Measurements from ENCODE around the gene SRGN.

SRGN gene

DNA sequence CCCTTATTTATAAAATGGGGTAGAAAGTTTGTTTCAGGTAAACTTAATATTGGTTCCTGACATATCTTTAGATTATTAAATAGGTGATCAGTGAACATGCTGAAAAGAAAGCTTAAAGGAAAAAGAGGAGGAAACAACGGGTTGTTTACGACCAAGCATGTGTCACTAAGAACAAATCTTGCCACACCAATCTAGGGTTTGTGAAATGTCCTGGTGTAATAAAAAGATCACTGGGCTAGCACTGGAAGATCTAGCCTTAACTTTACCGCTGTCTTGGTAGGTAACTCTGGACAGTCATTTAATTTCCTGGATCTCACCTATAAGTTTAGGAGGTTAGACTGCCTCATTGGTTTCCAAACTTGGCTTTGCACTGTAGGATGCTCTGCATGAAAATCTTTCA, 55.1 kb downstream of the SRGN start:
- Histone ChIP-seq H3K36me3 (ENCODE audit: control insufficient read depth in 1 of 2, insufficient read depth in 2 of 2, low read length in 2 of 2) (no peaks in the 10 kb centered on the region), H3K27ac (ENCODE audit: low read depth, low read length) (no peak overlapping the region), H3K4me2 (ENCODE audit: low read length) (no peak overlapping the region), H4K91ac (ENCODE audit: low read depth, low read length) (no peak overlapping the region), H3K18ac (ENCODE audit: low read length) (no peak overlapping the region), H3K9me3 (ENCODE audit: insufficient read depth, low read depth, low read length) (no peaks in the 10 kb centered on the region), H2BK5ac (ENCODE audit: low read depth, low read length, poor library complexity) (no peak overlapping the region), H4K8ac (ENCODE audit: low read depth, low read length) (no peak overlapping the region), H3K4me3 (ENCODE audit: low read depth, low read length) (no peak overlapping the region), H2AK5ac (ENCODE audit: low read length) (no peak overlapping the region), H2BK12ac (ENCODE audit: low read length) (no peak overlapping the region), H3K14ac (ENCODE audit: low read length) (no peak overlapping the region), H3K4me1 (ENCODE audit: control insufficient read depth in 1 of 2, insufficient read depth in 2 of 2, low read length in 2 of 2) (no peaks in the 10 kb centered on the region), H3K4ac (ENCODE audit: low read depth, low read length) (no peak overlapping the region), H4K12ac (ENCODE audit: low read depth, low read length) (no peak overlapping the region), H3K79me2 (ENCODE audit: control insufficient read depth, insufficient read depth, low read length, poor library complexity) (no peaks in the 10 kb centered on the region), H3K27me3 (ENCODE audit: insufficient read depth, low read length) (no peaks in the 10 kb centered on the region), H3K9ac (ENCODE audit: low read length) (no peak overlapping the region), H3K23ac (ENCODE audit: low read length) (no peak overlapping the region), H3K79me1 (ENCODE audit: low read length) (no peaks in the 10 kb centered on the region), H2AFZ (ENCODE audit: insufficient read depth, low read length, poor library complexity) (no peak overlapping the region), H2BK120ac (ENCODE audit: insufficient read depth, low read length, poor library complexity) (no peak overlapping the region)
- no peak for DNase-seq
- WGBS (ENCODE audit: extremely low coverage, insufficient coverage, insufficient read length) = no CpG with 5 or more reads among the region's 3 CpGs

DNA sequence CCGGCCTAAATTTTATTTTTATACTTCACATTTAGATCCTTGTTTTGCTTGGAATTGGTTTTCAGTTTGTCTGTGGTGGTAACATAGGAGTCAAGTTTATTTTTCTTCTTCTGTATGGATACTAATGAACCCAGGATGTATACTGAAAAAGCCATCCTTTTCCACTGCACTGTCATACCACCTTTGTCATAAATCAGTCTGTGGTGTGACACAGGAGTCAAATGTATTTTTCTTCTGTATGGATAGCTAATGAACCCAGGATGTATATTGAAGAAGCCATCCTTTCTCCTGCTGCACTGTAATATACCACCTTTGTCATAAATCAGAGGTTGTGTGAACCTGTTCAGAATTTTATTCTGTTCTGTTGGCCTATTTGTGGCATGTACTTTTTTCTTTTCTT, 57.4 kb downstream of the SRGN start:
- no peak overlapping the region for H2AK5ac ChIP-seq (ENCODE audit: low read length)
- H3K4me1 ChIP-seq (ENCODE audit: control insufficient read depth in 1 of 2, insufficient read depth in 2 of 2, low read length in 2 of 2) = no peaks in the 10 kb centered on the region
- H2BK5ac ChIP-seq (ENCODE audit: low read depth, low read length, poor library complexity) = no peak overlapping the region
- no CpG with 5 or more reads among the region's 1 CpG for WGBS (ENCODE audit: extremely low coverage, insufficient coverage, insufficient read length)
- no peaks in the 10 kb centered on the region for H3K36me3 ChIP-seq (ENCODE audit: control insufficient read depth in 1 of 2, insufficient read depth in 2 of 2, low read length in 2 of 2)
- no peak overlapping the region for H2AFZ ChIP-seq (ENCODE audit: insufficient read depth, low read length, poor library complexity)
- H3K4me3 ChIP-seq (ENCODE audit: low read depth, low read length) = no peak overlapping the region
- H3K9ac ChIP-seq (ENCODE audit: low read length) = no peak overlapping the region
- no peak overlapping the region for H2BK120ac ChIP-seq (ENCODE audit: insufficient read depth, low read length, poor library complexity)
- H3K18ac ChIP-seq (ENCODE audit: low read length) = no peak overlapping the region
- DNase-seq = no peak
- H3K9me3 ChIP-seq (ENCODE audit: insufficient read depth, low read depth, low read length) = no peaks in the 10 kb centered on the region
- no peak overlapping the region for H3K4ac ChIP-seq (ENCODE audit: low read depth, low read length)
- H3K27ac ChIP-seq (ENCODE audit: low read depth, low read length) = no peak overlapping the region
- H2BK12ac ChIP-seq (ENCODE audit: low read length) = no peak overlapping the region
- no peak overlapping the region for H4K91ac ChIP-seq (ENCODE audit: low read depth, low read length)
- H4K12ac ChIP-seq (ENCODE audit: low read depth, low read length) = no peak overlapping the region
- H3K14ac ChIP-seq (ENCODE audit: low read length) = no peak overlapping the region
- H3K79me1 ChIP-seq (ENCODE audit: low read length) = no peaks in the 10 kb centered on the region
- no peaks in the 10 kb centered on the region for H3K79me2 ChIP-seq (ENCODE audit: control insufficient read depth, insufficient read depth, low read length, poor library complexity)
- H4K8ac ChIP-seq (ENCODE audit: low read depth, low read length) = no peak overlapping the region
- no peak overlapping the region for H3K4me2 ChIP-seq (ENCODE audit: low read length)
- no peak overlapping the region for H3K23ac ChIP-seq (ENCODE audit: low read length)
- H3K27me3 ChIP-seq (ENCODE audit: insufficient read depth, low read length) = no peaks in the 10 kb centered on the region

DNA sequence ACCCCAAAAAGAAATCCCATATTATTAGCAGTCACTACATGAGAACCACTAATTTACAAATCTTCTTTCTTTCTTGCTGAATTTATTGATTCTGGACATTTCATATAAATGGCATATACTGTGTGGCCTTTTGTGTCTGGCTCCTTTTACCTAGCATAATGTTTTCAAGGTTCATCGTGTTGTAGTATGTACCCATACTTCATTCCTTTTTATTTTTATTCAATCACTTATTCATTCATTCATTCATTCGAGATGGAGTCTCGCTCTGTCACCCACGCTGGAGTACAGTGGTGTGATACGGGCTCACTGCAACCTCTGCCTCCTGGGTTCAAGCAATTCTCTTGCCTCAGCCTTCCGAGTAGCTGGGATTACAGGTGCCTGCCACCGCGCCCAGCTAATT, 58.0 kb downstream of the SRGN start:
- Histone ChIP-seq H3K23ac (ENCODE audit: low read length) (no peak overlapping the region), H3K27ac (ENCODE audit: low read depth, low read length) (no peak overlapping the region), H3K36me3 (ENCODE audit: control insufficient read depth in 1 of 2, insufficient read depth in 2 of 2, low read length in 2 of 2) (no peaks in the 10 kb centered on the region), H3K4me3 (ENCODE audit: low read depth, low read length) (no peak overlapping the region), H3K79me2 (ENCODE audit: control insufficient read depth, insufficient read depth, low read length, poor library complexity) (no peaks in the 10 kb centered on the region), H3K27me3 (ENCODE audit: insufficient read depth, low read length) (no peaks in the 10 kb centered on the region), H3K14ac (ENCODE audit: low read length) (no peak overlapping the region), H3K4ac (ENCODE audit: low read depth, low read length) (no peak overlapping the region), H2BK12ac (ENCODE audit: low read length) (no peak overlapping the region), H2BK120ac (ENCODE audit: insufficient read depth, low read length, poor library complexity) (no peak overlapping the region), H3K9me3 (ENCODE audit: insufficient read depth, low read depth, low read length) (no peaks in the 10 kb centered on the region), H2AK5ac (ENCODE audit: low read length) (no peak overlapping the region), H4K91ac (ENCODE audit: low read depth, low read length) (no peak overlapping the region), H3K4me2 (ENCODE audit: low read length) (no peak overlapping the region), H4K12ac (ENCODE audit: low read depth, low read length) (no peak overlapping the region), H2BK5ac (ENCODE audit: low read depth, low read length, poor library complexity) (no peak overlapping the region), H3K79me1 (ENCODE audit: low read length) (no peaks in the 10 kb centered on the region), H3K9ac (ENCODE audit: low read length) (no peak overlapping the region), H3K18ac (ENCODE audit: low read length) (no peak overlapping the region), H3K4me1 (ENCODE audit: control insufficient read depth in 1 of 2, insufficient read depth in 2 of 2, low read length in 2 of 2) (no peaks in the 10 kb centered on the region), H4K8ac (ENCODE audit: low read depth, low read length) (no peak overlapping the region), H2AFZ (ENCODE audit: insufficient read depth, low read length, poor library complexity) (no peak overlapping the region)
- no peak for DNase-seq
- WGBS (ENCODE audit: extremely low coverage, insufficient coverage, insufficient read length) = no CpG with 5 or more reads among the region's 8 CpGs

DNA sequence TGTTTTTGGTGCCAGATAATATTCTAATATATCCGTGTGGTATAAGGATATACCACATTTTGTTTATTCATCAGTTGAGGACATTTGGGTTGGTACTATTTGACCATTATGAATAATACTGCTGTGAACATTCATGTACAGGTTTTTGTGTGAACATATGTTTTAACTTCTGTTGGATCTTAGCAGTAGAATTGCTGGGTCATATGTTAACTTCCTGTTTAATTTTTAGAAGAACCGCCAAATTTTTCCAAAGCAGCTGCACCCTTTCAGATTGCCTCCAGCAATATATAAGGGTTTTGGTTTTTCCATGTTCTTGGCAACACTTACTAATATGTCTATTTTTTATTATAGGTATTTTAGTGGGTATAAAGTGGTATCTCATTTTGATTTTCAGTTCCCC, 58.9 kb downstream of the SRGN start:
- no peaks in the 10 kb centered on the region for H3K27me3 ChIP-seq (ENCODE audit: insufficient read depth, low read length)
- no CpG with 5 or more reads among the region's 2 CpGs for WGBS (ENCODE audit: extremely low coverage, insufficient coverage, insufficient read length)

More for the DNA sequence above, 58.9 kb downstream of the SRGN start:
- Histone ChIP-seq H2AFZ (ENCODE audit: insufficient read depth, low read length, poor library complexity) (no peak overlapping the region), H3K27ac (ENCODE audit: low read depth, low read length) (no peak overlapping the region), H3K79me2 (ENCODE audit: control insufficient read depth, insufficient read depth, low read length, poor library complexity) (no peaks in the 10 kb centered on the region), H4K12ac (ENCODE audit: low read depth, low read length) (no peak overlapping the region), H3K9me3 (ENCODE audit: insufficient read depth, low read depth, low read length) (no peaks in the 10 kb centered on the region), H3K18ac (ENCODE audit: low read length) (no peak overlapping the region), H3K79me1 (ENCODE audit: low read length) (no peaks in the 10 kb centered on the region), H3K4me1 (ENCODE audit: control insufficient read depth in 1 of 2, insufficient read depth in 2 of 2, low read length in 2 of 2) (no peaks in the 10 kb centered on the region), H3K23ac (ENCODE audit: low read length) (no peak overlapping the region), H3K36me3 (ENCODE audit: control insufficient read depth in 1 of 2, insufficient read depth in 2 of 2, low read length in 2 of 2) (no peaks in the 10 kb centered on the region), H2BK120ac (ENCODE audit: insufficient read depth, low read length, poor library complexity) (no peak overlapping the region), H3K4ac (ENCODE audit: low read depth, low read length) (no peak overlapping the region), H2BK5ac (ENCODE audit: low read depth, low read length, poor library complexity) (no peak overlapping the region), H2BK12ac (ENCODE audit: low read length) (no peak overlapping the region), H4K8ac (ENCODE audit: low read depth, low read length) (no peak overlapping the region), H3K9ac (ENCODE audit: low read length) (no peak overlapping the region), H3K4me2 (ENCODE audit: low read length) (no peak overlapping the region), H3K14ac (ENCODE audit: low read length) (no peak overlapping the region), H3K4me3 (ENCODE audit: low read depth, low read length) (no peak overlapping the region), H4K91ac (ENCODE audit: low read depth, low read length) (no peak overlapping the region), H2AK5ac (ENCODE audit: low read length) (no peak overlapping the region)
- DNase-seq = no peak
